CD4-positive, alpha-beta T cell treated with Interleukin-4 for 4 hours (primary cell): ENCODE data around the gene PIP5K1B.

ENCODE experiments used
- DNase-seq: peaks from one replicate; pipeline ENCODE4 v3.0.0-alpha.2; 2020

PIP5K1B gene

DNA sequence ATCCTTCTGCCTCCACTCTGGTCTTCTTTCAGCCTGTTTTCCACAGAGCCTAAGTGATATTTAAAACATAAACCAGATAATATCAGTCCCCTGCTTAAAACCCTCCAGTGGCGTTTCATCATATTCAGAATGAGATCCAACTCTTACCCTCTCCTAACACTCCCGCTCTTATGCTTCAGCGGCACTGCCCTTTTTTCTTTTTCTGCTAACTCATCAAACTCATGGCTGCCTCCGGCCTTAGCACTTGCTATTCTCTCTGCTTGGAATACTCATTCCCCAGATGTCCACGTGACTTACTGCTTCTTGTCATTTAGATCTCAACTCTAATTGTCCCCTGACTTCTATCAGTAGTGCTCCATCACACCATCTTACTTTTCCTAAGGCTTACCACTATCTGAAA, 73.6 kb downstream of the PIP5K1B start:
- no peak for DNase-seq

DNA sequence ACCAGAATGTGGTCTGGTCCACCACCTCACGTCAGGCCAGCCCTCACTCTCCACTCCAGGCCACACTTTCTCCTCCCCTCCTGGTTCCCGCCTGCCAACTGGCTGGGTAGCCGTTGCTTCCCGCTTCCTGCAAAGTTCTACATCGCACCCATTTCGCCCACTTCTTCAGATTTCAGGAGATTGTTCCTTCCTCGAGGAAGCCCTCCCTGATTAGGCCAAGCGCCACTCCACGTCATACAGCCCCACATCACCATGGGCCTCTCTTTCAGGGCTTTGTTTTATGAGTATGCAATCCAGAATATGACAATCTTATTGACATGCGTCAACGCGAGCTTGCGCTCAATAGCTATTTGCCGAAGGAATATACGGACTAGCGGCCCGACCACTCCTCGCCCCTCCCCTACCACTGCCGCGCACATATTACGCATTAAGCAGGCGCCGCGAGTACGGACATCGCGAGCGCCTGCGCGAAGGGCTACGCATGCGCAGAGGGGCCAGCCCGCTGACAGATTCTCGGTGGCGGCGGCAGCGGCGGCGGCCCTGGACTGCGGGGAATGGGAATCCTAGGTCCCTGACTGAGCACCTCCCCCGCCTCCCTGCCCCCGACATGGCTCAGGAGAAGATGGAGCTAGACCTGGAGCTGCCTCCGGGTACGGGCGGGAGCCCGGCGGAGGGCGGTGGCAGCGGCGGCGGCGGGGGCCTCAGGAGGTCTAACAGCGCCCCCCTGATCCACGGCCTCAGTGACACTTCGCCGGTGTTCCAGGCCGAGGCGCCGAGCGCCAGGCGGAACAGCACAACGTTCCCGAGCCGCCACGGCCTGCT, 74.7 kb downstream of the PIP5K1B start:
- peak; percentile 93 for DNase-seq

DNA sequence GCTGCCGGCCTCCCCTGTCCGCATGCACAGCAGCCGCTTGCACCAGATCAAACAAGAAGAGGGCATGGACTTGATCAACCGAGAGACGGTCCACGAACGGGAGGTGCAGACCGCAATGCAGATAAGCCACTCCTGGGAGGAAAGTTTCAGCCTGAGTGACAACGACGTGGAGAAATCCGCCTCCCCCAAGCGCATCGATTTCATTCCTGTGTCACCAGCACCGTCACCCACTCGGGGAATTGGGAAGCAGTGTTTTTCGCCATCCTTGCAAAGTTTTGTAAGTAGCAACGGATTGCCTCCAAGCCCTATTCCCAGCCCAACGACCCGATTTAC, 75.3 kb downstream of the PIP5K1B start:
- no peak for DNase-seq

DNA sequence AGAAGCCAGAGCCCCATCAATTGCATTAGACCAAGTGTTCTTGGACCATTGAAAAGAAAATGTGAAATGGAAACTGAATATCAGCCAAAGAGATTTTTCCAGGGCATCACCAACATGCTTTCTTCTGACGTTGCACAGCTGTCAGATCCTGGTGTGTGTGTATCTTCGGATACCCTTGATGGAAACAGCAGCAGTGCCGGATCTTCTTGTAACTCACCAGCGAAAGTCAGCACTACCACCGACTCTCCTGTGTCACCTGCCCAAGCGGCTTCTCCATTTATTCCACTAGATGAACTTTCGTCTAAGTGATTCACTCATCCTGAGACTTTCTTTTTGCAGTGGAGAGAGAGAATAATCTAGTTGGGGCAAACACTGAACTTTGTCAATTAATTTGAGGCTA, 75.7 kb downstream of the PIP5K1B start:
- DNase-seq, result no peak

DNA sequence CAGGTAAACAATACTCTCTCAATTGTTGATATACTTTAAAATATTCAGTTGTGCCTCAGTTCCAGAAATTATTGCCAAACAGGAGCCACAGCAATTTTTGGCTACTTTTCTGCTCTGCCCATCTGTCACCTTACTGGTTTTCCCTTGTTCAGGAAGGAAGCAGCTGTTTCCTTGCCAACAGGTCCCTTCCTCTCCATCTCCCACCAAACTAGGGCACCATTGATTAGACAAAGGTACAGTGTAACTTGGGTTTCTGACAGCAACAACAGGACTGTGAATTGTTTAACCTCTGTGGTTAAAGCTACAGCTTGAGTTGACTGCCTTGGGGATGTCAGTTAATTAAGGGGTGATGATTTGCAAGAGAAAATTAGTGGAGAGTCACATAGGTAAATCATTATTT, 76.9 kb downstream of the PIP5K1B start:
- no peak for DNase-seq

DNA sequence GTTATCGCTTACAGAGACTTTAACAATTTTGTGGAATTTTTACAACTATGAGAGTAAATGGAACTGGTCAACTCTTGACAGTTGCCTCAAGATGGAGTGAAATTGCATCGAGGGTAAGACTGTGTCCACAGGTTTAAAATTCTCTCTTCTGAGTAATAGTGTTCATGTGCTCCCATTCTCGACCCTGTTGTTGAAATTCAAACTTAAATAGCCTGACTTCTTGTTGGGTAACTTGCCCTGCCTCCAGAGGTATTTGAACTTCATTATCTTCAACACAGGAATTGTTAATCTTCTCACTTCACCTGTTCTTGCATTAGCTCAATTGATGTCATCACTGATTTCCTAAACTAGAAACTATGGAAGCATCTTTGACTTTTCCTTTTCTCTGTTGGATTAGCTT, 77.5 kb downstream of the PIP5K1B start:
- DNase-seq, result no peak

DNA sequence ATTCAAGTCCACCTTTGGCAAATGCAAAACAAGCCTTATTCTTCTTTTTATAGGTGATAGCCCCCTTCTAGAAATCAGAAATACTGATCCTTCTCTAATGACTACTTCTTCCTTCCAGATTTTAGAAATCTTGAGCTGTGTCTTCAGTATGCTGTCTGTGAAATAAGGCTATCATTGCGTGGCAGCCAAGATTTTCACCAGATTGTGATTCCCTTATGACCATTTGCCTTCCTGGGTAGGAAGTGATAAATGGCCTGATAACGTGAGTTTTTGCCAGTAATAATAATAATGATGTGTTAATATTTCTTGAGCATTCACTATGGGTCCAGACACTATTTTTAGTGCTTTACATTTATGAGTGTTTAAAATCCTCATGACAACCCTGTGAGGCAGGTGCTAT, 80.9 kb downstream of the PIP5K1B start:
- DNase-seq, result no peak

DNA sequence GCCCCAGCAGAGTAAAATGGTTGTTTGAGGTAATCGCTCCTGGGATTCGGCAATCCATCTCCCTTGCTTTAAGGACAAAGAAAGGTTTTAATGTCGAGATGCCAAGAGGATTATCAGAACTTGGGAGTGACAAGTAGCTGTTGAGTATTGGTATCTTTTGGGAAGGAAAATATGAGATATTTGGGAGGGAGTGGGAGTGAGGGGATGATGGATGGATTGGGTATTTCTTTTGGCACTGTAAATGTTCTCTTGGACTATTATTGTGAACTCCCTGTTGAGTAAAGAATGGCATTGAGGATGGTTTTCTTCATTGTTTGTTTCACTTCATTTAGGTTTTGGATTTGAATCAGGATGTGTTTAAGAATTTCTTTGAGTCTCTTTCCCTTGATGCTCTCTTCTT, 86.1 kb downstream of the PIP5K1B start:
- no peak for DNase-seq

DNA sequence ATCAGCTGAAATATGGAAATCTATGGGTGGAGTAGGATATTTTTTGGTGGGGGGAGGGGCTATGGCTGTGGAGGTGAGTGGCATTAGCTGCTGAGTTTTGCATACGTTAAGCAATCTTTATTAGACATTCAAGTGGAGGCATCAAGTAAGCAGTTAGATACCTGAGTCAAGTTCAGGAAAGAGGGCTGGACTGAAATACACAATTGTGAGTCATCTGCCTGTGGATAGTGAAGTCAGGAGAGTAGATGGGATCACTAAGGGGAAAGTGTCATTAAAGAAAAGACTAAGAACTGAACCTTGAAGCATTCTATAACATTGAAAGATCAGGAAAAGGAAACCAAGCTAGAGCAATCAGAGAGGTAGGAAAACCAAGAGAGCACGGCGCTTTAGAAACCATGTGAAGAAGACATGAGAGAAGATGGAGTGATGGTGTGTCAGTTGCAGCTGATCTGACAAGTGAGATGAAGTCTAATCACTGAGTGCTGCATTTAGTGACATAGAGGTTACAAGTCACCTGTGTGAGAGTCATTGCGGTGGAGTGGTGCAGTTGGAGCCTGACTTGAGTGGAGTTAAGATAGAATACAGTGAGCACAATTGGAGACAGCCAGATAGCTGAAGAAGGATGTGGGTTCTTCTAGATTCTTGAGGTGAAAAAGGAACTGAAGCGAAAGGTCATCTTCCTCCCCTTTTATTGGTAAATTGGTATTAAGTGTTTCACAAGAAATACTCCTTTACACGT, 88.7 kb downstream of the PIP5K1B start:
- DNase-seq, result no peak

DNA sequence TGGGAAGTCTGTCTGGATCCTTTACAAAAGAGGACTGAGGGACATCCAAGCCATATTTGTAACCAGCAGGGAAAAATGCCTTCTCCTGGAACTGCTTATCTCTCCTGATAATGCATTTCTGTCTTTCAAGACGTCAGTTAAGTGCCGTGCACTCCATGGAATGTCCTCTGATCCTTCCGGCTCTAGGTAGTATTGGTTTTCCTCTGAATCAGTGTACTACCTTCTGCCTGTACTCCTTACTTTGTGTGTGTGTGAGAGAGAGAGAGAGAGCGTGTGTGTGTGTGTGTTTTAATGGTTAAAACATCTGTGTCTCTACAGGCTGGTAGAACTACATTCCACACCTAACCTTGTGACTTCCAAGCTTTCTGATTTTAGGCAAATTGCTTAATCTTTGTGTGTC, 89.9 kb downstream of the PIP5K1B start:
- DNase-seq, result no peak

DNA sequence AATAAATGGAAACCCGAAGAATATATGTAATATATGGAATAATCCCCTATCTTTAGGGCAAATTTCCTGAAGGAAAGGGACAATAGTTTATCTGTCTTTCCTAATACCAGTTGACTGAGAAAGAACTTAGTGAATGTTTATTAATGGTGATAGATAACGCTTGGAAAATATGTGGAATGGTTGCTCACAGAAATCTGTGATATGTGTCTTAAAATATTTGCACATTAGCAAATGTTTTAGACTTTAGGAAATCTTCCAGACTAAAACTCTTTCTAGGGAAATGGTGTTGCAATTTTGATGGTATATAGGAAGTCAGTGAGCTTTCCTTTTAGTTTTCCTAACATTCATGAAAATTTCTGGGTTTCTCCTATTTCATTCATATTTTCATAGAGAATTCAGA, 90.4 kb downstream of the PIP5K1B start:
- DNase-seq, result no peak

DNA sequence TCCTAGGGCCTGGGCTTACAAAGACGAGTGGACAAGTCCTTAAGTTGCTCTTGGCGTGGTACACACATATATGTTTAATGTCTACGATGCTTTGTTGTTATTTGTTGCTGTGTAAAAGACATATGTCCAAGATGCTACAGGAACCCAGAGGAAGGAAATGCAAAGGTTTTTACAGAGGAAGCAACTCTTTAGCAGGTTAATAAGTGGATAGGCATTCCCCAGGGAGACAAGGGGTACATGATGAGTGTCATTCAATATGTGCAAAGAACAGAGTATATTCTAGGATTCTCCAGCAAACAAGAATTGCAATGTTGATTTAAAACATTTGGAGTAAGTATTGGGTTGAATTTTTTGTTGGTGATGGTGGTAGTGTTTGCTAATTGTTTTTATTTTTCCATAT, 92.1 kb downstream of the PIP5K1B start:
- no peak for DNase-seq

DNA sequence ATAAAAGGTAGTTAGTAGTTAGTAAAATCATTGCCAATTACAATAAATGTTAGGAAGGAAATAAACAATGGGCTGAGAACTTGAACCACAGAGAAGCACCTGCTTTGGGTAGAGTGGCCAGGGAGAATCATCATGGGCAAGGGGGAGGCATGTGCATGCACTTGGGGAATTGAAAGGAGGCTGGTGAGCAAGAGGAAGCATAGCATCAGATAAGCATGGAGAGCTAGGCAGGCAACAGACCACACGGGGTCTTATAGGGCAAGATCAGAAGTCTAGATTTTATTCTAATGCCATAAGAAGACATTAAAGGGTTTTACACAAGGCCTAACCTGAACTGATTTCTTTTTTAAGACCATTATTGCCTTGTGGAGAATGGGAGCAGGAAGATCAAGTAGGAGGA, 93.4 kb downstream of the PIP5K1B start:
- DNase-seq, result no peak

DNA sequence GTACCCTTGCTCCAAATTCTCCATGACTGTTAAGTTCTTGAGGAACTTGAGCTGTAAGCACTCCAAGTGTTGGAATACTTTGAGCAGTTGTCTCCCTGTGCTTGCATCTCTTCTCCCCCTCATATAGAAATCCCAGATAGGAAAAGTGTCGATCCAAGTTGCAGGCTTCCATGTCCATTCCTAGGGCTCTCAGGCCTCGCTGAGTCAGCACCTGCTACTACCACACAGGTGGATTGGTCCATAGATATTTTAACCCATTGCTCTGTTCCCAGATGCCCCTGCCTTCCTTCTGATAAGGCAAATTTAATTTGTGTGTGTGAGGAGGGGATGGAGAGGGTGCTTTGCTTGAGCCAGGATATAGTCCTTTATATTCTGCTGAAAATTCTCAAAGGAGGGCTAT, 95.8 kb downstream of the PIP5K1B start:
- DNase-seq, result no peak

DNA sequence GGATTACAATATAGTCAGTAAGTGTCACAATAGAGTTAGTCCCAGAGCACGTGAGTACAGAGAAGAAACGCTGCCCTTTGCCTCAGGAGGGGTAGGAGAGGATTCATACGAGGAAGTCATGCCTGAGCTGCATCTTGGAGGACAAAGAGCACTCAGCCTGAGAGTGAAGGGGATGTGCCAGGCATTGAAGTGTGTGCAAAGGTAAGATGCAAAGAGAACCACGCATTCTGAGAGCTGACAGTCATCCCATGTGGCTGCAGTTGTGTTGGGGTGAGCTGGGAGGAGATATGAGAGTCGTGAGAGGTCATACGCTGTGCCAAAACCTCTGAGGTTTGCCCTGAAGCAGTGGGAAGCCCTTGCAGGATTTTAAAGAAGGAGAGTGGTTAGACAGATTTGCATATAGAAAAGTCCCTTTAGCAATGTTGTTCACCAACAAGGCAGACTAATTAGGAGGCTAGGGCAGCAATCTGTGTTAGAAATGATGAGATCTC, 97.5 kb downstream of the PIP5K1B start:
- no peak for DNase-seq

DNA sequence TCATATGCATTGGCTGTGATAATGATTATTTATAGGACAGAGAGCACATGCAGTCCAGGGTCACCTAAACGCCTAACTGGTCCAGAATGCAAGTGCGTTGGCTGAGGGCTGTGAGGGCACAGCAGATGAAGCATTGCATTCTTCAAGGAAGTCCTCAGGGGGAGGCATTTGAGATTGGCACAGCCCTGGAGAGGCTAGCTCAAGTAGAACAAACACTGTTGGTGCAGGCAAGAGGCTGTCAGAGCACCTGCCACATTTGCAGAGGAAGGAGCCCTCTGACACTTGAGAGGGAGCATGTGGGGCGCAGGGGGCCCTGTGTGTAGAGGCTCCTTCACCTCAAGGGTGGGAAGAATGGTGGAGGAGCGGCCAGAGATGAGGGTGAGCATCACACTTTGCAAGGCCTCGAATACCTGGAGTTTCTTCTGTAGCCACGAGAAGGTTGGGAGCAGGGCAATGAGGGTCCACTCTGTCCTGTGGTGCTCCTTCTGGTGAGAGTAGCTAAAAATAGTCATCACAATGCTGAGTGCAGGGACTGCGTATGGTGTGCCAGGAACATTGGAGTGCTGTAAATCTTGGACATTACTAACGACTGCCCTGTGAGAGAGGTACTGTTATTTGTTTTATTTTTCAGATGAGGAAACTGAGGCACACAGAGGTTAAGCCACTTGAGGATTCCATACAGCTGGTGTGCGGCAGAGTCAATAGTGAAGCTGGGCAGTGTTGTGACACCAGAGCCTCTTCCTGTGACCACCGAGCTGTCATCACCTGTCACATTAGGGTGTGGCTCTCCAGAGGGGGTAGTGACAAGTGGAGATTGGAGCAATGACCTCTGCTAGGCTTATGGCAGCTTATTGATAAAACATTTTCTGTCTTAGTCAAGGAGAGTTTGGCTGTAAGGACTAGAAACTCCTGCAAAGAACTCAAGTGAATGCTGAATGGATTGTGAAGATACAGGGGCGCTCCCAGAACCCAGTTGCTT, 100.2 kb downstream of the PIP5K1B start:
- DNase-seq, result no peak

DNA sequence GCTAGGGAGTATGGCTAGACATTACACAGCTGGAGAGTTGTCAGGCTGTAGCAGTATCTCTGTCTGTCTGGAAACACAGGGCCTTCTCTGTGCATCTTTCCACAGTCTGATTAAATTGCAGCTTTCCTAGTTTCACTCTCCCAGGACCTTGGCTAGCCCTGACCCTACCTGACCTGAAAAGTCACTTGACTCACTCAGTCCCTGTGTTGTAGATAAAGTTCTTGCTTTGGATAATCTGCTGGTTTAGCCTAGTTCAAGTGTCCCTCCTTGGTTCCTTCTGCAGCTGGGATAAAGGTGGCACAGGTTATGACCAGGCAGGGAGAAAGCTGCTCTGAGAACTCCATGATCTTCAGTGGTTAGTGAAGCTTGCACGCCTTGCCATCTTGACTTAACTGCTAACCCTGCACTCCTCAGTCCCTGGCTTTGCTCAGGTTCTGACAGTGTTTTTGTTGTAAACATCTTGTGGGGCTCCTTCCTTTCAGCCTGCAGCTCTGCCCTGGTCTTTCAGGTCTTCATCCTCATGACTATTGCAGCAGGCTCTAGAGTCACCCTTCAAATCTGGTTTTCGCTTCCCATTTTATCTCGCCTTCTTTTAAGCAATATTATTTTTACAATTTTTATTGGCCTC, 101.0 kb downstream of the PIP5K1B start:
- DNase-seq, result no peak

DNA sequence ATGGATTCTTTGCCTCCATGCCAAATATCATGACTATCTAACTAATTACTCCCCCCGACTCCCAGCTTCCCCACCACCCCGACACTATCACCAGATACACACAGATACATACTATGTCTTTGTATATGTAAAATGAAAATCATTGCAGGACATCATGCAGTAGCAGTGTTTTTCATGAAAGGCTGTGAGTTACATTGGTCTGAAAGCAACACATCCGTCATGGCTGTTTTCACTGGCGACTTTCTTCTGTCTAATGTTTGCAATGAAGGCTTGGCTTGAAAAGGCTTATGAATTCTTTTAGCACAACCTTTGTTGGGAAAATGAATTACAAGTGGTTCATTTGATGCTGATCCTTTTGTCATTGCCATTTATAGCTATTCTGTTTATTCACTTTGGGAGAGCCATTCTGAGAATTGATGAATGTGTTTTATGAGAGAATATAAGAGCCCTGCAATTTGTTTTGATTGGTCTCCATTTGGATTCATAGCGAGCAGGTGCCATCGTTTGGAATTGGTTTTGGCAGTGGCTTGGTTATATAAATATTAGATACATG, 103.4 kb downstream of the PIP5K1B start:
- no peak for DNase-seq

DNA sequence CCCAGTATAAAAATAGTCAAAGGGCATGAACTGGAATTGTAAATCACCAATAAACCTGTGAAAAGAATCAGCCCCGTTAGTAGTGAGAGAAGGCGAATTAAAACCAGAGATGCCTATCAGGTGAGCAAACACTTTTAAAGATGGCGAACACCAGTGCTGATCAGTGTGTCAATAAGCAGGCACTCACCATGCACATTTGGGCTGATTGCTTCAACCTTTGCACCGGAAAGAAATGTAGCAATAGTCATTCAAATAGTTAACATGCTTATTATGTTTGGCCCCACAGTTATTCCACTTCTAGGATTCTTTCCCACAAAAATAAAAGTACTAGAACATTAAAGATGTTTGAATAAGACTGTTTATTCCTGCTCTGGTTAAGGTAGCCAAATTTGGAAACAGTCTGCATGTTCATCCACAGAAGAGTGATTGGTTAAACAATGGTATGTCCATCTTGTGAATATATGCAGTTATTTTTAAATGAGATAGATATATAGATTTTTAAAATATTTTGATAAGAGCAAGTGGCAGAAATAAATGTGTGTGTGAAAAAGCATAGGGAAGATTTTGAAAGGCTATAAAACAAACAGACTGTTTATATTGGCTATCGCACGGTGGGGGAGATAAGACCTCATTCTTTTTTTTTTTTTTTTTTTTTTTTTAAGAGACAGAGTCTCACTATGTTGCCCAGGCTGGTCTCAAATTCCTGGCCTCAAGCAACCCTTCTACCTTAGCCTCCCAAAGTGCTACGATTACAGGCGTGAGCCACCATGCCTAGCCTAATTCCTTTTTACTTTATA, 112.2 kb downstream of the PIP5K1B start:
- DNase-seq, result no peak

DNA sequence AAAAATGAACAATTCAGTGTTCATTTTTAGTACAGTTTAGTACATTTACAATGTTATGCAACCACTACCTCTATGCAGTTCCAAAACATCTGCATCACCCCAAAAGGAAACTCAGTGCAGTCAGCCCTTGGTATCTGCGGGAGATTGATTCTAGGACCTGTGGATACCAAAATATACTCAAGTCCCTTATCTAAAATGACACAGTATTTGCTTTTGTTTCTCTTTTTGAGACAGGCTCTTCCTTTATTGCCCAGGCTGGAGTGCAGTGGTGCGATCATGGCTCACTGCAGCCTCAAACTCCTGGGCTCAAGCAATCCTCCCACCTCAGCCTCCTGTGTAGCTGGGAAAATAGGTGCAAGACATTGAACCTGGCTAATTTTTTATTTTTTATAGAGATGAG, 114.0 kb downstream of the PIP5K1B start:
- no peak for DNase-seq

DNA sequence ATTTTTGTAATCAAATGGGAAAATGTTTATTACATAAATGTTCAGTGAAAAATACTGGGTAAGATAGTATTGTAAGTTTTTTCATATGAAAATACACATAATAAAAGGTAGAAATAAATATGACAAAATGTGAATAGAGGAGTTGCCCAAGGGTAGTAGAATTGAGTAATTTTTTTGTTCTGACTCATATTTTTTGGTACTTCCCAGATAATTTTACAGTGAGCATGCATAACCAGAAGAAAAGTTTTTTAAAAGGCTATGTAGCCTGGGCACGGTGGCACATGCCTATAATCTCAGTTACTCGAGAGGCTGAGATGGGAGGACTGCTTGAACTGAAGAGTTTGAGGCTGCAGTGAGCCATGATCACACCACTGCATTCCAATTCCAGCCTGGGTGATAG, 116.9 kb downstream of the PIP5K1B start:
- DNase-seq, result no peak
